K562 (cell line): ENCODE data around the gene SLCO1B1. TPM values are rescaled to one million over a fixed set of nuclear protein-coding genes. Genes with fewer than 3 reads are reported as not detected.

Experiments used
- ATAC-seq: fragments of 200-7000 bp; cut with Tn5 transposase; 3 replicates; pipeline ENCODE4 v1.9.1; 2020; ENCODE audit warnings: moderate library complexity
- BruUV-seq: library from RNA; stranded (reverse); fragments of 400-500 nt; replicated peaks from 2 replicates; lab custom pipeline; 2021; lab: Mats Ljungman, UMichigan
- CTCF ChIA-PET: fragments of 300-600 bp; formaldehyde crosslinking; extraction: SDS; loops from one replicate; lab custom pipeline; 2021; ENCODE audit warnings: low intra/inter-chr PET ratio; lab: Yijun Ruan, JAX
- POLR2A ChIA-PET: fragments of 300-600, 350-650 bp; sonication (Branson Sonifier 250); formaldehyde crosslinking; extraction: SDS; loops from one replicate; lab custom pipeline; 2021; ENCODE audit warnings: antibody characterized with exemption, inconsistent platforms; lab: Yijun Ruan, JAX
- DNase-seq, 4 experiments: peaks; one replicate each; pipeline versions ENCODE4 v3.0.0 to v3.0.0-alpha.2; 2011 to 2018; ENCODE audit warnings: low spot score in 3 of 4, mixed read lengths in 3 of 4; ENCODE audit errors: extremely low read depth in 1 of 4
- FAIRE-seq: peaks from 2 replicates; lab custom pipeline; 2011; peaks lifted over from hg19 to GRCh38; lab: Jason Lieb, UNC
- H2AFZ ChIP-seq: 2 replicates; pipeline ENCODE4 v1.6.0; 2011; ENCODE audit warnings: low read depth, low read length, control low read depth, inconsistent platforms
- H3K27ac ChIP-seq: fragments of 200-600 bp; 3 replicates; pipeline ENCODE4 v1.8.0; 2011; ENCODE audit warnings: low read depth, mild to moderate bottlenecking, control low read depth, inconsistent platforms, low read length, moderate library complexity, mixed read lengths; ENCODE audit errors: extremely low read depth
- H3K27me3 ChIP-seq, 2 experiments: fragments of 300-600 bp in 1 of 2; 2 replicates in 1 of 2; 3 replicates in 1 of 2; pipeline versions ENCODE4 v1.6.0 to v1.8.0; 2011; ENCODE audit warnings: inconsistent platforms in 2 of 2, low read length in 2 of 2, mild to moderate bottlenecking in 1 of 2, mixed read lengths in 1 of 2, moderate library complexity in 1 of 2; ENCODE audit not compliant: control insufficient read depth in 2 of 2, insufficient read depth in 2 of 2
- H3K36me3 ChIP-seq: fragments of 300-600 bp; 3 replicates; pipeline ENCODE4 v1.8.0; 2011; ENCODE audit warnings: mild to moderate bottlenecking, low read length, inconsistent platforms; ENCODE audit not compliant: control insufficient read depth, insufficient read depth
- H3K4me1 ChIP-seq, 2 experiments: fragments of 200-600 bp in 1 of 2; replicated peaks in 1 of 2; 2 replicates in 1 of 2; 3 replicates in 1 of 2; pipeline versions ENCODE4 v1.5.1 to v1.8.0; 2011; ENCODE audit warnings: inconsistent platforms in 2 of 2, low read length in 2 of 2, mild to moderate bottlenecking in 1 of 2, mixed read lengths in 1 of 2, moderate library complexity in 1 of 2; ENCODE audit not compliant: control insufficient read depth in 2 of 2, insufficient read depth in 2 of 2
- H3K4me2 ChIP-seq: 2 replicates; pipeline ENCODE4 v1.6.1; 2011; ENCODE audit warnings: low read length, control low read depth, inconsistent platforms, mixed read lengths; ENCODE audit not compliant: insufficient read depth
- H3K4me3 ChIP-seq: fragments of 200-600 bp; sonication (generic), shearing (Covaris generic); 2 replicates; pipeline ENCODE4 v1.5.1; 2016; ENCODE audit warnings: control low read depth, inconsistent platforms
- H3K79me2 ChIP-seq: fragments of 200-600 bp; 3 replicates; pipeline ENCODE4 v1.8.0; 2011; ENCODE audit warnings: low read length, inconsistent platforms; ENCODE audit not compliant: control insufficient read depth, insufficient read depth
- H3K9ac ChIP-seq, 2 experiments: 2 replicates each; pipeline versions ENCODE4 v1.6.0 to v1.6.1; 2011; ENCODE audit warnings: low read depth in 2 of 2, low read length in 2 of 2, control low read depth in 1 of 2, inconsistent platforms in 1 of 2, mild to moderate bottlenecking in 1 of 2, mixed read lengths in 1 of 2; ENCODE audit not compliant: insufficient read depth in 1 of 2
- H3K9me1 ChIP-seq: one replicate; pipeline ENCODE4 v1.6.0; 2011; ENCODE audit warnings: inconsistent platforms, mild to moderate bottlenecking, low read length, moderate library complexity; ENCODE audit not compliant: control insufficient read depth, insufficient read depth
- H3K9me3 ChIP-seq: replicated peaks from 2 replicates; pipeline ENCODE4 v1.5.1; 2011; ENCODE audit warnings: low read depth, low read length, inconsistent platforms; ENCODE audit not compliant: control insufficient read depth, insufficient read depth
- H4K20me1 ChIP-seq: replicated peaks from 2 replicates; pipeline ENCODE4 v1.6.1; 2011; ENCODE audit warnings: low read length, inconsistent platforms, mixed read lengths; ENCODE audit not compliant: control insufficient read depth, insufficient read depth
- CBFB ChIP-seq: sonication (generic); formaldehyde crosslinking; IDR thresholded peaks from 2 replicates; pipeline ENCODE4 v1.4.0; 2020; ENCODE audit warnings: mild to moderate bottlenecking, missing genetic modification reagents
- FOXJ2 ChIP-seq: fragments of 200-800 bp; sonication (Bioruptor generic); IDR thresholded peaks from 2 replicates; pipeline ENCODE4 v1.6.1; 2016; ENCODE audit warnings: missing genetic modification characterization, missing compliant biosample characterization
- HNRNPL ChIP-seq: fragments of 200-400 bp; formaldehyde crosslinking; IDR thresholded peaks from 2 replicates; pipeline ENCODE4 v1.6.1; 2017; ENCODE audit warnings: low read depth, mild to moderate bottlenecking, low read length
- KDM4B ChIP-seq, 2 experiments: fragments of 450-650 bp in 1 of 2; sonication (generic) in 1 of 2; IDR thresholded peaks; 2 replicates each; pipeline ENCODE4 v1.6.1; 2016 to 2017; ENCODE audit warnings: borderline replicate concordance in 2 of 2, antibody characterized with exemption in 1 of 2, low read depth in 1 of 2, mild to moderate bottlenecking in 1 of 2
- MXI1 ChIP-seq: IDR thresholded peaks from 2 replicates; pipeline ENCODE4 v1.6.1; 2011; ENCODE audit warnings: low read depth, mild to moderate bottlenecking, improper control_type of control experiment, low read length
- PHF8 ChIP-seq: fragments of 200-600 bp; sonication (generic); IDR thresholded peaks from 2 replicates; pipeline ENCODE4 v1.6.1; 2012; ENCODE audit warnings: mixed run types, mild to moderate bottlenecking, inconsistent platforms, low read length, moderate library complexity, borderline replicate concordance
- POU5F1 ChIP-seq: fragments of 150-350 bp; IDR thresholded peaks from 2 replicates; pipeline ENCODE4 v1.6.1; 2014; ENCODE audit warnings: borderline replicate concordance, low read length, low read depth, mild to moderate bottlenecking; ENCODE audit not compliant: partially characterized antibody
- RBM22 ChIP-seq: fragments of 200-400 bp; formaldehyde crosslinking; IDR thresholded peaks from 2 replicates; pipeline ENCODE4 v1.6.1; 2018; ENCODE audit warnings: low read length, low read depth; ENCODE audit not compliant: poor library complexity, severe bottlenecking
- RFX7 ChIP-seq: fragments of 250-450 bp; sonication (Bioruptor Pico); IDR thresholded peaks from 2 replicates; pipeline ENCODE4 v1.5.1; 2021; ENCODE audit warnings: mild to moderate bottlenecking
- SMARCB1 ChIP-seq: IDR thresholded peaks from 2 replicates; pipeline ENCODE4 v1.6.1; 2011; ENCODE audit warnings: improper control_type of control experiment, low read depth; ENCODE audit not compliant: insufficient read length
- SNRNP70 ChIP-seq: fragments of 200-400 bp; formaldehyde crosslinking; optimal IDR thresholded peaks from 2 replicates; pipeline ENCODE3; 2017; ENCODE audit warnings: low read depth, low read length
- THRAP3 ChIP-seq: fragments of 450-650 bp; IDR thresholded peaks from 2 replicates; pipeline ENCODE4 v1.6.1; 2016; ENCODE audit warnings: mild to moderate bottlenecking, inconsistent platforms, borderline replicate concordance
- THRB ChIP-seq: fragments of 450-650 bp; formaldehyde crosslinking; conservative IDR thresholded peaks from 2 replicates; pipeline ENCODE4 v1.4.0; 2022; ENCODE audit warnings: mild to moderate bottlenecking, missing genetic modification characterization
- ZFP30 ChIP-seq: fragments of 250-450 bp; sonication (Bioruptor Pico); IDR thresholded peaks from 2 replicates; pipeline ENCODE4 v1.8.0; 2022; ENCODE audit warnings: moderate library complexity, mild to moderate bottlenecking, inconsistent platforms, borderline replicate concordance
- ZFPM2 ChIP-seq: fragments of 250-450 bp; sonication (Bioruptor Pico); IDR thresholded peaks from 2 replicates; pipeline ENCODE4 v1.5.1; 2022; ENCODE audit warnings: mild to moderate bottlenecking
- ZNF12 ChIP-seq: sonication (generic); formaldehyde crosslinking; IDR thresholded peaks from 2 replicates; pipeline ENCODE4 v1.4.0; 2020; ENCODE audit warnings: mild to moderate bottlenecking, missing genetic modification reagents
- WGBS: fragments of 100-300 bp; shearing (Covaris generic); methylation state at CpG from one replicate; pipeline ENCODE4 v1.1.6; 2016; ENCODE audit warnings: low coverage, mixed read lengths; ENCODE audit not compliant: insufficient coverage; ENCODE audit errors: missing lambda C conversion rate; 5-methylcytosine and 5-hydroxymethylcytosine counted together
- in situ Hi-C: fragments of 300-500 bp; cut with MboI; formaldehyde crosslinking; loops from 4 replicates; pipeline ENCODE4 v1.15.0; 2018; ENCODE audit warnings: inconsistent platforms, mixed read lengths
- intact Hi-C: fragments of 100-400 bp; cut with micrococcal nuclease; formaldehyde crosslinking; loops from 2 replicates; pipeline ENCODE4 v1.14.2; 2022
- polyA plus RNA-seq, 8 experiments: library from polyadenylated mRNA; depleted of rRNA in 4 of 8; stranded (reverse) in 5 of 8; unstranded in 3 of 8; fragments of >200 nt; fragmentation: Nextera tagmentation in 2 of 8; fragmentation: Illumina TruSeq in 1 of 8; extraction: Ambion mirVana in 2 of 8; extraction: Trizol in 1 of 8; gene quantifications; 2 replicates each; pipeline versions ENCODE4 v1.2.1 to v1.2.3, GENCODE V29; 2011 to 2014; ENCODE audit warnings: inconsistent platforms in 1 of 8, missing spikeins in 1 of 8
- total RNA-seq, 7 experiments: library from RNA; depleted of rRNA in 6 of 7; stranded (reverse); fragments of >200 nt in 6 of 7; fragmentation: Illumina TruSeq in 2 of 7; extraction: Trizol in 2 of 7; gene quantifications; 2 replicates each; pipeline versions ENCODE4 v1.2.1 to v1.2.3, GENCODE V29; 2011 to 2021; ENCODE audit warnings: low replicate concordance in 1 of 7

The SLCO1B1 gene
- total and polyA plus RNA-seq, 9 of the 15 experiments (the other 6 are each of a cell fraction or from before 2014, with no cell fraction given), result 0.04 TPM; not detected in 8

GRCh38 chr12:21169878-21170472 lies 39.0 kb downstream of the SLCO1B1 start (continued):
- TF ChIP-seq ZFPM2, result no peak
- TF ChIP-seq POU5F1, result no peak

- H4K20me1 ChIP-seq, result no peaks in the 10 kb centered on the region
- no peak overlapping the region for H3K4me3 ChIP-seq
- H3K36me3 ChIP-seq, result no peaks in the 10 kb centered on the region
- no peak overlapping the region for H3K4me2 ChIP-seq
- no peak overlapping the region for H3K9ac ChIP-seq
- CTCF ChIA-PET, result no interaction called here
- intact Hi-C loops, result loop anchor here (5.0 kb wide), 1 partner anchor 710 kb away; no protein-coding TSS in a partner anchor
- no peaks in the 10 kb centered on the region for H3K9me1 ChIP-seq
- no TSS peak for BruUV-seq
- no peaks in the 10 kb centered on the region for H3K27me3 ChIP-seq
- TF ChIP-seq SMARCB1 (no peak), SNRNP70 (no peak), CBFB (no peak), THRAP3 (no peak), HNRNPL (no peak), ZFP30 (CRISPR knock-in tag) (no peak), ZNF12 (CRISPR knock-in tag) (no peak), RFX7 (CRISPR knock-in tag) (no peak), PHF8 (no peak), MXI1 (no peak), RBM22 (no peak), FOXJ2 (tag) (no peak), KDM4B (IDR thresholded peaks at IDR 0.05; ENCODE audit: borderline replicate concordance in 2 of 2, low read depth in 1 of 2) (no peak), THRB (CRISPR knock-in tag) (no peak)
- TF ChIP-seq, all 486 proteins: peak for 0
- no peaks in the 10 kb centered on the region for H3K79me2 ChIP-seq
- ATAC-seq (no peak), FAIRE-seq (no peak), DNase-seq (no peak)
- in situ Hi-C loops, result no loop called here
- no peaks in the 10 kb centered on the region for H3K9me3 ChIP-seq
- H3K27ac ChIP-seq, result no peak overlapping the region
- no peak overlapping the region for H2AFZ ChIP-seq
- 0% methylated on average over 1 of the region's 1 CpG for WGBS
- no peaks in the 10 kb centered on the region for H3K4me1 ChIP-seq
- POLR2A ChIA-PET, result no interaction called here
Observed at GRCh38 chr12:21172079-21172478, 41.1 kb downstream of the SLCO1B1 start.
